Activated T-helper 9 cell treated with anti-CD3 and anti-CD28 coated beads, Interleukin-2, amount 50 U/mL, for 16 hours (primary cell): ENCODE results near the gene PVR.
"Not testable (repeated sequence)": the region's sequence is repeated elsewhere in the genome, so short reads cannot be mapped to it uniquely, and the experiment has no call there.

Experiments
- DNase-seq: peaks from one replicate; pipeline ENCODE4 v3.0.0-alpha.2; 2020; ENCODE audit warnings: low read depth

Gene PVR

GRCh38 chr19:44700547-44700946 lies 56.8 kb downstream of the PVR start:
- DNase-seq = no peak

- no peak for DNase-seq
Measured at GRCh38 chr19:44701228-44701627, 57.5 kb downstream of the PVR start.

GRCh38 chr19:44702551-44703176 lies 59.0 kb downstream of the PVR start:
- no peak for DNase-seq

GRCh38 chr19:44703336-44704078 lies 59.8 kb downstream of the PVR start:
- DNase-seq = no peak

- DNase-seq = no peak
Measured at GRCh38 chr19:44704982-44705381, 61.3 kb downstream of the PVR start.

GRCh38 chr19:44705502-44706010 lies 61.8 kb downstream of the PVR start:
- no peak for DNase-seq

GRCh38 chr19:44706506-44707236 lies 63.0 kb downstream of the PVR start:
- DNase-seq = no peak

GRCh38 chr19:44707794-44708193 lies 64.1 kb downstream of the PVR start:
- no peak for DNase-seq

GRCh38 chr19:44708940-44709339 lies 65.2 kb downstream of the PVR start:
- DNase-seq = no peak

GRCh38 chr19:44709434-44710266 lies 65.9 kb downstream of the PVR start:
- DNase-seq = not testable (repeated sequence)

- DNase-seq = no peak
Measured at GRCh38 chr19:44710483-44710882, 66.8 kb downstream of the PVR start.

GRCh38 chr19:44712864-44713515 lies 69.3 kb downstream of the PVR start:
- no peak for DNase-seq
